Suprapubic skin (tissue), 4 donors: ENCODE measurements around the gene SSH3.

Experiments used
- CTCF ChIP-seq, 2 donors: fragments of 200-600 bp in 1 of 2; fragments of 450-650 bp in 1 of 2; sonication (generic) in 1 of 2; IDR thresholded peaks; one replicate each; pipeline ENCODE4 v1.5.1; 2016 to 2019; ENCODE audit warnings: antibody characterized with exemption in 2 of 2, mild to moderate bottlenecking in 1 of 2, moderate library complexity in 1 of 2
- EP300 ChIP-seq: sonication (generic); formaldehyde crosslinking; IDR thresholded peaks from one replicate; pipeline ENCODE4 v1.6.1; 2017; ENCODE audit warnings: antibody characterized with exemption
- POLR2AphosphoS5 ChIP-seq, 3 donors: sonication (generic); formaldehyde crosslinking; IDR thresholded peaks; one replicate each; pipeline ENCODE4 v1.6.1; 2017; ENCODE audit warnings: antibody characterized with exemption in 3 of 3

GRCh38 chr11:67320691-67321090, 17.4 kb downstream of the SSH3 start:
- no peak for TF ChIP-seq EP300
- no peak for TF ChIP-seq CTCF (IDR thresholded peaks at IDR 0.05)
- TF ChIP-seq POLR2AphosphoS5 (IDR thresholded peaks at IDR 0.05), result no peak
